ENCODE data around the gene MEAF6.

GRCh38 chr1:37553927-37554808 lies 39.6 kb upstream of the MEAF6 start, which contains the start of gene SNIP1:
- TF ChIP-seq, protein P1, sequence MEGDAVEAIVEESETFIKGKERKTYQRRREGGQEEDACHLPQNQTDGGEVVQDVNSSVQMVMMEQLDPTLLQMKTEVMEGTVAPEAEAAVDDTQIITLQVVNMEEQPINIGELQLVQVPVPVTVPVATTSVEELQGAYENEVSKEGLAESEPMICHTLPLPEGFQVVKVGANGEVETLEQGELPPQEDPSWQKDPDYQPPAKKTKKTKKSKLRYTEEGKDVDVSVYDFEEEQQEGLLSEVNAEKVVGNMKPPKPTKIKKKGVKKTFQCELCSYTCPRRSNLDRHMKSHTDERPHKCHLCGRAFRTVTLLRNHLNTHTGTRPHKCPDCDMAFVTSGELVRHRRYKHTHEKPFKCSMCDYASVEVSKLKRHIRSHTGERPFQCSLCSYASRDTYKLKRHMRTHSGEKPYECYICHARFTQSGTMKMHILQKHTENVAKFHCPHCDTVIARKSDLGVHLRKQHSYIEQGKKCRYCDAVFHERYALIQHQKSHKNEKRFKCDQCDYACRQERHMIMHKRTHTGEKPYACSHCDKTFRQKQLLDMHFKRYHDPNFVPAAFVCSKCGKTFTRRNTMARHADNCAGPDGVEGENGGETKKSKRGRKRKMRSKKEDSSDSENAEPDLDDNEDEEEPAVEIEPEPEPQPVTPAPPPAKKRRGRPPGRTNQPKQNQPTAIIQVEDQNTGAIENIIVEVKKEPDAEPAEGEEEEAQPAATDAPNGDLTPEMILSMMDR (IDR thresholded peaks at IDR 0.05): no peak
- TF ChIP-seq POLR2A (IDR thresholded peaks at IDR 0.05): peak in 1 of 2 donors; percentile 72
